ENCODE measurements around the gene ACD.

Gene ACD

DNA sequence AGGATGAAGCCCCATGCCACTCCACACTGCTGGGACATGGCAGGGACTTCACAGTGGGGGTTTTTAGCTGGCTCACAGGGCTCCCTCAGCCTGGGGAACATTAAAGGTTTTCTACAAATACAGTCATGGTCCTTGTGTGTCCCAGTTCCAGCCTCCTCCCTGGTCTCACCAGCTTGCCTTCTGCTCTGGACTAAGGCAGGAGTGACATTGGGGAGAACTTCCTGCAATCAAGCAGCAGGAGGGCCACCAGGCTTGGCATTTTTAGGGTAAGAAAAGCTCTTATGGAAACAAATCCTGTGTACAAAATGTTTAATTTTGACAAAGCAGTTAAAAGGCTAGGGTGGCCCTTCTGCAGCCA is 2.6 kb upstream of the ACD start:
- Histone ChIP-seq H2AFZ (ENCODE audit: low read length) (no peak overlapping the region), H3K4me2 (ENCODE audit: low read length) (no peak overlapping the region), H4K20me1 (ENCODE audit: insufficient read depth, low read length) (no peaks in the 10 kb centered on the region), H3K27ac (ENCODE audit: low read depth, low read length, poor library complexity, severe bottlenecking) (peak overlapping the region; percentile 18), H3K27me3 (ENCODE audit: insufficient read depth, low read length) (no peaks in the 10 kb centered on the region), H3K79me2 (ENCODE audit: insufficient read depth, low read length) (no peaks in the 10 kb centered on the region), H3K4me1 (ENCODE audit: insufficient read depth, low read length, severe bottlenecking) (peaks cover 41% of the 10 kb centered on the region), H3K9ac (ENCODE audit: low read length) (no peak overlapping the region), H3K4me3 (ENCODE audit: low read depth, low read length, poor library complexity, severe bottlenecking) (no peak overlapping the region), H3K9me2 (ENCODE audit: low read depth, low read length) (no peaks in the 10 kb centered on the region), H3K9me3 (ENCODE audit: low read length) (no peaks in the 10 kb centered on the region), H3F3A (ENCODE audit: insufficient read depth, low read length) (no peaks in the 10 kb centered on the region), H3K36me3 (ENCODE audit: insufficient read depth, low read length) (peaks cover 21% of the 10 kb centered on the region; the same call in 1 of the 2 replicates)
- TF ChIP-seq EZH2 (IDR thresholded peaks at IDR 0.05; ENCODE audit: borderline replicate concordance, low read length): no peak
- TF ChIP-seq, protein P1, sequence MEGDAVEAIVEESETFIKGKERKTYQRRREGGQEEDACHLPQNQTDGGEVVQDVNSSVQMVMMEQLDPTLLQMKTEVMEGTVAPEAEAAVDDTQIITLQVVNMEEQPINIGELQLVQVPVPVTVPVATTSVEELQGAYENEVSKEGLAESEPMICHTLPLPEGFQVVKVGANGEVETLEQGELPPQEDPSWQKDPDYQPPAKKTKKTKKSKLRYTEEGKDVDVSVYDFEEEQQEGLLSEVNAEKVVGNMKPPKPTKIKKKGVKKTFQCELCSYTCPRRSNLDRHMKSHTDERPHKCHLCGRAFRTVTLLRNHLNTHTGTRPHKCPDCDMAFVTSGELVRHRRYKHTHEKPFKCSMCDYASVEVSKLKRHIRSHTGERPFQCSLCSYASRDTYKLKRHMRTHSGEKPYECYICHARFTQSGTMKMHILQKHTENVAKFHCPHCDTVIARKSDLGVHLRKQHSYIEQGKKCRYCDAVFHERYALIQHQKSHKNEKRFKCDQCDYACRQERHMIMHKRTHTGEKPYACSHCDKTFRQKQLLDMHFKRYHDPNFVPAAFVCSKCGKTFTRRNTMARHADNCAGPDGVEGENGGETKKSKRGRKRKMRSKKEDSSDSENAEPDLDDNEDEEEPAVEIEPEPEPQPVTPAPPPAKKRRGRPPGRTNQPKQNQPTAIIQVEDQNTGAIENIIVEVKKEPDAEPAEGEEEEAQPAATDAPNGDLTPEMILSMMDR (IDR thresholded peaks at IDR 0.05; ENCODE audit: low read length): no peak

DNA sequence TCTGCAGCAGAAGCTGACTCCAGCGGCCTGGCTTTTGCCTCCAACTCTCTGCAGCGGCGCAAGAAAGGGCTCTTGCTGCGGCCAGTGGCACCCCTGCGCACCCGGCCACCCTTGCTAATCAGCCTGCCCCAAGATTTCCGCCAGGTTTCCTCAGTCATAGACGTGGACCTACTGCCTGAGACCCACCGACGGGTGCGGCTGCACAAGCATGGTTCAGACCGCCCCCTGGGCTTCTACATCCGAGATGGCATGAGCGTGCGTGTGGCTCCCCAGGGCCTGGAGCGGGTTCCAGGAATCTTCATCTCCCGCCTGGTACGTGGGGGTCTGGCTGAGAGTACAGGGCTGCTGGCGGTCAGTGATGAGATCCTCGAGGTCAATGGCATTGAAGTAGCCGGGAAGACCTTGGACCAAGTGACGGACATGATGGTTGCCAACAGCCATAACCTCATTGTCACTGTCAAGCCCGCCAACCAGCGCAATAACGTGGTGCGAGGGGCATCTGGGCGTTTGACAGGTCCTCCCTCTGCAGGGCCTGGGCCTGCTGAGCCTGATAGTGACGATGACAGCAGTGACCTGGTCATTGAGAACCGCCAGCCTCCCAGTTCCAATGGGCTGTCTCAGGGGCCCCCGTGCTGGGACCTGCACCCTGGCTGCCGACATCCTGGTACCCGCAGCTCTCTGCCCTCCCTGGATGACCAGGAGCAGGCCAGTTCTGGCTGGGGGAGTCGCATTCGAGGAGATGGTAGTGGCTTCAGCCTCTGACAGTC is 2.0 kb upstream of the ACD start:
- H3K9ac ChIP-seq (ENCODE audit: low read length): no peak overlapping the region; the same call in 1 of the 2 replicates
- no peaks in the 10 kb centered on the region for H3F3A ChIP-seq (ENCODE audit: insufficient read depth, low read length)
- peak overlapping the region; percentile 81 for H3K4me3 ChIP-seq (ENCODE audit: low read depth, low read length, poor library complexity, severe bottlenecking)
- no peak overlapping the region for H2AFZ ChIP-seq (ENCODE audit: low read length)
- no peaks in the 10 kb centered on the region for H3K9me3 ChIP-seq (ENCODE audit: low read length)
- peak overlapping the region; percentile 74; the same call in 1 of the 2 replicates for H3K4me2 ChIP-seq (ENCODE audit: low read length)
- peaks cover 27% of the 10 kb centered on the region; the same call in 1 of the 2 replicates for H3K36me3 ChIP-seq (ENCODE audit: insufficient read depth, low read length)
- H4K20me1 ChIP-seq (ENCODE audit: insufficient read depth, low read length): no peaks in the 10 kb centered on the region
- H3K27me3 ChIP-seq (ENCODE audit: insufficient read depth, low read length): no peaks in the 10 kb centered on the region
- H3K27ac ChIP-seq (ENCODE audit: low read depth, low read length, poor library complexity, severe bottlenecking): no peak overlapping the region
- no peaks in the 10 kb centered on the region for H3K79me2 ChIP-seq (ENCODE audit: insufficient read depth, low read length)
- H3K4me1 ChIP-seq (ENCODE audit: insufficient read depth, low read length, severe bottlenecking): peaks cover 35% of the 10 kb centered on the region
- no peaks in the 10 kb centered on the region for H3K9me2 ChIP-seq (ENCODE audit: low read depth, low read length)
- TF ChIP-seq, protein P1 (IDR thresholded peaks at IDR 0.05; ENCODE audit: low read length): no peak
- TF ChIP-seq EZH2 (IDR thresholded peaks at IDR 0.05; ENCODE audit: borderline replicate concordance, low read length): no peak

DNA sequence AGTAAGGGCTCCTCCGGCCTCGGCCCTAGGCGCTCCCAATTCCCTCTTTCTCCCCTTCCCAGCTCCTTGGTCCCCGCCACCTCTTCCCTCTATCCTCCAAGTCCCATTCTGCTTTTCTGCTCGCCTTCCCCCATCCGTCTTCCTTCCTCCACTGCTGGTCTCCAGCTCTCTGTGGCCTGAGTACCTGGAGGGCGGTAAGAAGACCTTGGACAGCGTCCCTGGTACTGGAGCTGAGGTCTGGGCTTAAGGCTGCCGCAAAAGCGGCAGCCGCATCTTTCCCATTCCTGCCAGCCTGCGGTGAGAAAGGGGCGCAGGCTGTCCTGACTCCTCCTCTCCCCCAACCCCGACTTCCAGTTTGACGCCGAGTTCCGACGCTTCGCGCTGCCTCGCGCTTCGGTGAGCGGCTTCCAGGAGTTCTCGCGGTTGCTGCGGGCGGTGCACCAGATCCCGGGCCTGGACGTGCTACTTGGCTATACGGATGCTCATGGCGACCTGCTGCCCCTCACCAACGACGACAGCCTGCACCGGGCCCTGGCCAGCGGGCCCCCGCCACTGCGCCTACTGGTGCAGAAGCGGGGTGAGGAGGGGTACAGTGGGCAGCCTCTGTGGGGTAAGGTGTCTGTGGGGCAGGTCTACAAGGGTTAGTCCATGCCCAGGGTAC is 1.2 kb upstream of the ACD start:
- peaks cover 35% of the 10 kb centered on the region; the same call in 1 of the 2 replicates for H3K36me3 ChIP-seq (ENCODE audit: insufficient read depth, low read length)
- no peaks in the 10 kb centered on the region for H3K79me2 ChIP-seq (ENCODE audit: insufficient read depth, low read length)
- no peaks in the 10 kb centered on the region for H3K9me2 ChIP-seq (ENCODE audit: low read depth, low read length)
- no peaks in the 10 kb centered on the region for H3K27me3 ChIP-seq (ENCODE audit: insufficient read depth, low read length)
- peak overlapping the region; percentile 81 for H3K4me3 ChIP-seq (ENCODE audit: low read depth, low read length, poor library complexity, severe bottlenecking)
- no peaks in the 10 kb centered on the region for H3K9me3 ChIP-seq (ENCODE audit: low read length)
- H3F3A ChIP-seq (ENCODE audit: insufficient read depth, low read length): no peaks in the 10 kb centered on the region
- TF ChIP-seq EZH2 (IDR thresholded peaks at IDR 0.05; ENCODE audit: borderline replicate concordance, low read length): no peak
- TF ChIP-seq, protein P1 (IDR thresholded peaks at IDR 0.05; ENCODE audit: low read length): no peak
- peaks cover 32% of the 10 kb centered on the region for H3K4me1 ChIP-seq (ENCODE audit: insufficient read depth, low read length, severe bottlenecking)
- H3K4me2 ChIP-seq (ENCODE audit: low read length): peak overlapping the region; percentile 74
- H3K27ac ChIP-seq (ENCODE audit: low read depth, low read length, poor library complexity, severe bottlenecking): peak overlapping the region; percentile 65
- peak overlapping the region; percentile 71 for H3K9ac ChIP-seq (ENCODE audit: low read length)
- no peak overlapping the region for H2AFZ ChIP-seq (ENCODE audit: low read length)
- no peaks in the 10 kb centered on the region for H4K20me1 ChIP-seq (ENCODE audit: insufficient read depth, low read length)
